ENCODE results near the gene CHD5.

The CHD5 gene

DNA sequence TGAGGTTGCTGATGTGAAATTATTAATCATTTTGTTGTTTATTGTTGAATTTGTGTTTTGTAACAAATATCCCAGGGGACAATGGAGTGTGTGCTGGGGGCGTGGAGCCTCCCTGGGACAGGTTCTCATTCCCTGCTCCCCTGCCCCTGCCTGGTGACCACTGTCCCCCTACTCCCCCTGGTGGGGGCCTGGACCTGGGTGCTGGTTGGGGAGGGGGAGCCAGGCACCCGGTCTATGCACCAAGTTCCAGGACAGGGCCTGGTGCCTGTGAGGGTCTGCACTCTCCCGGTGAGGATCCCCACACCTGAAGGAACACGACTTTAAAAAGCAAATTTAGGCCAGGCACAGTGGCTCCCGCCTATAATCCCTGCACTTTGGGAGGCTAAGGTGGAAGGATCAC, 42.4 kb downstream of the CHD5 start:
- TF ChIP-seq CTCF (IDR thresholded peaks at IDR 0.05; ENCODE audit: borderline replicate concordance, control extremely low read depth, extremely low read depth, insufficient read depth, missing control alignments): no peak
- no peak for DNase-seq (ENCODE audit: low spot score)
- in situ Hi-C loops (cut with MboI; ENCODE audit: low sequenced_read_pairs, unreplicated experiment): no loop called here

GRCh38 chr1:6136516-6137220, 43.5 kb downstream of the CHD5 start:
- TF ChIP-seq CTCF (IDR thresholded peaks at IDR 0.05; ENCODE audit: borderline replicate concordance, control extremely low read depth, extremely low read depth, insufficient read depth, missing control alignments): no peak
- in situ Hi-C loops (cut with MboI; ENCODE audit: low sequenced_read_pairs, unreplicated experiment): no loop called here
- no peak for DNase-seq (ENCODE audit: low spot score)

- DNase-seq (ENCODE audit: low spot score): no peak
- in situ Hi-C loops (cut with MboI; ENCODE audit: low sequenced_read_pairs, unreplicated experiment): no loop called here
- TF ChIP-seq CTCF (IDR thresholded peaks at IDR 0.05; ENCODE audit: borderline replicate concordance, control extremely low read depth, extremely low read depth, insufficient read depth, missing control alignments): no peak
Measured at GRCh38 chr1:6134741-6135510, 45.2 kb downstream of the CHD5 start.

DNA sequence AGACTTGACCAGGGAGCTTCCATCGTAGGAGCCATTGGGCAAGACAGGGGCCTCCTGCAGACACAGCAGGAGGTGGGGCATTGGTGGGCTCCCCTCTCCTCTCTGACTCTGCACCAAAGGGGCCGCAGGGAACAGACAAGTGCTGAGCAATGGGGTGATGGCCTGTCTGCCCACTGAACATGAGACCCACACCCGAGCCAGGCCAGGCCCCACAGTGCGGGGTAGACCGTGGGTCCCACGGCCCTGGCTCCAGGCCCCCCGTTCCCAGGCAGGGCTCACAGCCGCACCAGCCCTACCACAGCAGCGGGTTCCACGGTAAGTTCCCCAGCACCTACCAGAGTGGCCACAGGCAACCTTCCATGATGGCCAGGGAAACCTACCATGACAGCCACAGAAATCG, 45.9 kb downstream of the CHD5 start:
- DNase-seq (ENCODE audit: low spot score): no peak
- in situ Hi-C loops (cut with MboI; ENCODE audit: low sequenced_read_pairs, unreplicated experiment): no loop called here
- TF ChIP-seq CTCF (IDR thresholded peaks at IDR 0.05; ENCODE audit: borderline replicate concordance, control extremely low read depth, extremely low read depth, insufficient read depth, missing control alignments): no peak

DNA sequence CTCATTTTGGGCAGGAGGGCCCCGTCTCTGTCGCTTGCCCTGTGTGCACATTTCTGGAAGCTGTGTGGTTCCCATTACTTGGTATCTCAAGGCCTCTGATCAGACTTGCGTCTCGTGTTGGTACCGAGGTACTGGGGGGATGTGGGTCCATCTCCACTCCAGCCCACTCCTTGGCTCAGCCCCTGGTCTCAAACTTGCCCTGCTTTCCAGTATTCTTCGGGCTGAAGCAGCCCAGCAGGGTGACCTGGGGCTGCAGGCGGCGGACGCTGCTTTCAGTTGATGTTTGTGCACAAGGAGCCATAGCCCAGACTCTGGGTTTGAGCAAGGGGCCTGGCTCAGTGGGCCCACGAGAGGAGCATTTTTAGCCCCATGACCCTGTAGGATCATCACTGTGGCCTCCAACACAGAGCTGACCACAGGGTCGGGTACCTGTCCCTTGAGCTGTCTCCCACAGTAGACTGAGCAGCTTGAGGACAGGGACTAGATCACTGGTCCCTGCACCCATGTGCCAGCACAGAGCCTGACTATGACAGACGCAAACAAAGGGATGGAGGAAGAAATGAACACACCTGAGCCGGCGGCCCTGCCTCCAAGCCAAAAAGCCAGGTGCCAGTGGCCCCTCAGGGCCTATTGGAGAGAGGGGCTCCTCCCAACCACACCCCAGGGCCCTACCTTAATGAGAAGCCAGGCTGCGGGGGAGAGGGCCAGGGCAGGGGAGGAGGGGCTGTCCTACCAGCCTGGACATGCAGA, 46.8 kb downstream of the CHD5 start:
- no peak for TF ChIP-seq CTCF (IDR thresholded peaks at IDR 0.05; ENCODE audit: borderline replicate concordance, control extremely low read depth, extremely low read depth, insufficient read depth, missing control alignments)
- no peak for DNase-seq (ENCODE audit: low spot score)
- in situ Hi-C loops (cut with MboI; ENCODE audit: low sequenced_read_pairs, unreplicated experiment): no loop called here

- TF ChIP-seq CTCF (IDR thresholded peaks at IDR 0.05; ENCODE audit: borderline replicate concordance, control extremely low read depth, extremely low read depth, insufficient read depth, missing control alignments): no peak
Measured at GRCh38 chr1:6131561-6131960, 48.6 kb downstream of the CHD5 start.

More at GRCh38 chr1:6131561-6131960, 48.6 kb downstream of the CHD5 start:
- DNase-seq (ENCODE audit: low spot score): no peak
- in situ Hi-C loops (cut with MboI; ENCODE audit: low sequenced_read_pairs, unreplicated experiment): no loop called here
